ENCODE measurements around the gene YAE1.

YAE1 gene

GRCh38 chr7:39614299-39614698 is 48.1 kb downstream of the YAE1 start:
- TF ChIP-seq CTCF (IDR thresholded peaks at IDR 0.05; ENCODE audit: low read depth, low read length): no peak
- DNase-seq (ENCODE audit: extremely low read depth, low read depth): no peak

GRCh38 chr7:39615350-39615975 is 49.3 kb downstream of the YAE1 start:
- no peak for TF ChIP-seq CTCF (IDR thresholded peaks at IDR 0.05; ENCODE audit: low read depth, low read length)

GRCh38 chr7:39616138-39616537 is 49.9 kb downstream of the YAE1 start:
- no peak for DNase-seq (ENCODE audit: extremely low read depth, low read depth)
- no peak for TF ChIP-seq CTCF (IDR thresholded peaks at IDR 0.05; ENCODE audit: low read depth, low read length)

More at GRCh38 chr7:39615350-39615975, 49.3 kb downstream of the YAE1 start:
- DNase-seq (ENCODE audit: extremely low read depth, low read depth): no peak

GRCh38 chr7:39617005-39617404 is 50.8 kb downstream of the YAE1 start:
- DNase-seq (ENCODE audit: extremely low read depth, low read depth): no peak
- no peak for TF ChIP-seq CTCF (IDR thresholded peaks at IDR 0.05; ENCODE audit: low read depth, low read length)

- no peak for DNase-seq (ENCODE audit: extremely low read depth, low read depth)
- TF ChIP-seq CTCF (IDR thresholded peaks at IDR 0.05; ENCODE audit: low read depth, low read length): no peak
Observed at GRCh38 chr7:39618868-39619267, 52.7 kb downstream of the YAE1 start.

- no peak for DNase-seq (ENCODE audit: extremely low read depth, low read depth)
- TF ChIP-seq CTCF (IDR thresholded peaks at IDR 0.05; ENCODE audit: low read depth, low read length): no peak
Observed at GRCh38 chr7:39620486-39620885, 54.3 kb downstream of the YAE1 start.

- DNase-seq (ENCODE audit: extremely low read depth, low read depth): no peak
- no peak for TF ChIP-seq CTCF (IDR thresholded peaks at IDR 0.05; ENCODE audit: low read depth, low read length)
Observed at GRCh38 chr7:39621261-39621660, 55.1 kb downstream of the YAE1 start.

All from AG09319 (cell line).